HCT116 (cell line): Measurements from ENCODE around the gene TRIM14.

Experiments
- CEBPB ChIP-seq: IDR thresholded peaks from 2 replicates; pipeline ENCODE4 v1.6.1; 2012; ENCODE audit warnings: low read depth
- CTCF ChIP-seq, 3 experiments: fragments of 200-600 bp in 1 of 3; sonication (generic) in 1 of 3; IDR thresholded peaks in 2 of 3; conservative IDR thresholded peaks in 1 of 3; 2 replicates each; pipeline ENCODE4 v1.5.1; 2012 to 2017; ENCODE audit warnings: low read depth in 2 of 3, low read length in 2 of 3, antibody characterized with exemption in 1 of 3, borderline replicate concordance in 1 of 3, control low read depth in 1 of 3, mild to moderate bottlenecking in 1 of 3, mixed read lengths in 1 of 3, mixed run types in 1 of 3, moderate library complexity in 1 of 3; ENCODE audit not compliant: insufficient read depth in 1 of 3
- EZH2 ChIP-seq: fragments of 200-600 bp; sonication (generic); IDR thresholded peaks from 2 replicates; pipeline ENCODE4 v1.6.1; 2017; ENCODE audit warnings: antibody characterized with exemption, mixed run types
- JUND ChIP-seq: IDR thresholded peaks from 2 replicates; pipeline ENCODE4 v1.6.1; 2012
- POLR2A ChIP-seq: IDR thresholded peaks from 2 replicates; pipeline ENCODE4 v1.7.0; 2011; ENCODE audit warnings: borderline replicate concordance; ENCODE audit not compliant: insufficient read depth, insufficient read length; ENCODE audit errors: extremely low read depth
- SIN3A ChIP-seq: IDR thresholded peaks from 2 replicates; pipeline ENCODE4 v1.6.1; 2012; ENCODE audit warnings: low read depth
- SP1 ChIP-seq: IDR thresholded peaks from 2 replicates; pipeline ENCODE4 v1.6.1; 2012; ENCODE audit warnings: low read depth

- no peak for TF ChIP-seq CTCF (IDR thresholded peaks at IDR 0.05 in 2 of 3, conservative IDR thresholded peaks at IDR 0.05 in 1 of 3; ENCODE audit: borderline replicate concordance in 1 of 3, insufficient read depth in 1 of 3, low read depth in 2 of 3, low read length in 2 of 3)
- no peak for TF ChIP-seq JUND
- no peak for TF ChIP-seq POLR2A
- TF ChIP-seq CEBPB, result no peak
- TF ChIP-seq SP1, result no peak
- no peak for TF ChIP-seq SIN3A
- no peak for TF ChIP-seq EZH2
Measured at GRCh38 chr9:98140503-98140902, 21.5 kb upstream of the TRIM14 start.
